GM12875 (cell line): Measurements from ENCODE around the gene LGMN.
"Not testable (repeated sequence)": the region's sequence is repeated elsewhere in the genome, so short reads cannot be mapped to it uniquely, and the experiment has no call there.

Source experiments
- H3K4me3 ChIP-seq: one replicate; pipeline ENCODE4 v1.5.1; 2011; ENCODE audit warnings: low read depth, low read length, control low read depth
- CTCF ChIP-seq: IDR thresholded peaks from 2 replicates; pipeline ENCODE4 v1.5.1; 2011; ENCODE audit warnings: low read depth, mild to moderate bottlenecking, control low read depth, inconsistent platforms, low read length, moderate library complexity, borderline replicate concordance; ENCODE audit not compliant: insufficient read depth

LGMN gene

GRCh38 chr14:92787554-92787953, 39.1 kb upstream of the LGMN start:
- TF ChIP-seq CTCF: no peak
- H3K4me3 ChIP-seq: no peak overlapping the region

GRCh38 chr14:92786427-92786756, 38.0 kb upstream of the LGMN start:
- no peak overlapping the region for H3K4me3 ChIP-seq
- no peak for TF ChIP-seq CTCF

GRCh38 chr14:92785667-92786426, 37.4 kb upstream of the LGMN start:
- no peak overlapping the region for H3K4me3 ChIP-seq
- TF ChIP-seq CTCF: no peak

GRCh38 chr14:92783813-92784431, 35.5 kb upstream of the LGMN start:
- H3K4me3 ChIP-seq: no peak overlapping the region

GRCh38 chr14:92781350-92781749, 32.9 kb upstream of the LGMN start:
- no peak overlapping the region for H3K4me3 ChIP-seq
- TF ChIP-seq CTCF: no peak

More at GRCh38 chr14:92783813-92784431, 35.5 kb upstream of the LGMN start:
- TF ChIP-seq CTCF: peak; percentile 36; the same call in 1 of the 2 replicates

- no peak overlapping the region for H3K4me3 ChIP-seq
- TF ChIP-seq CTCF: no peak
Measured at GRCh38 chr14:92780444-92781232, 32.2 kb upstream of the LGMN start.

GRCh38 chr14:92778868-92779565, 30.6 kb upstream of the LGMN start:
- H3K4me3 ChIP-seq: not testable (repeated sequence)

- H3K4me3 ChIP-seq: not testable (repeated sequence)
Measured at GRCh38 chr14:92775292-92775691, 26.9 kb upstream of the LGMN start.
